Astrocyte (in vitro differentiated cells and primary cell): Measurements from ENCODE around the gene LRRIQ1. TPM values are rescaled to one million over a fixed set of nuclear protein-coding genes. Genes with fewer than 3 reads are reported as not detected.
A peak's percentile ranks its signal among the peaks of the same experiment; 100 is the strongest.

Source experiments
- DNase-seq: peaks from one replicate; pipeline ENCODE4 v3.0.0-alpha.2; 2010; ENCODE audit warnings: low read depth
- FAIRE-seq: peaks from 2 replicates; lab custom pipeline; 2011; peaks lifted over from hg19 to GRCh38; lab: Jason Lieb, UNC
- H2AFZ ChIP-seq: 2 replicates; pipeline ENCODE4 v1.6.0; 2012; ENCODE audit warnings: low read depth, low read length, inconsistent platforms
- H3K27ac ChIP-seq: 2 replicates; pipeline ENCODE4 v1.5.1; 2011; ENCODE audit warnings: low read depth, low read length, inconsistent platforms
- H3K27me3 ChIP-seq: 2 replicates; pipeline ENCODE4 v1.6.0; 2011; ENCODE audit warnings: low read length, inconsistent platforms; ENCODE audit not compliant: insufficient read depth
- H3K36me3 ChIP-seq: 2 replicates; pipeline ENCODE4 v1.5.1; 2011; ENCODE audit warnings: low read length, inconsistent platforms; ENCODE audit not compliant: insufficient read depth
- H3K4me1 ChIP-seq: 2 replicates; pipeline ENCODE4 v1.5.1; 2011; ENCODE audit warnings: low read length, inconsistent platforms; ENCODE audit not compliant: insufficient read depth
- H3K4me2 ChIP-seq: 2 replicates; pipeline ENCODE4 v1.6.0; 2012; ENCODE audit warnings: low read length, inconsistent platforms
- H3K4me3 ChIP-seq: 2 replicates; pipeline ENCODE4 v1.5.1; 2011; ENCODE audit warnings: low read depth, mild to moderate bottlenecking, low read length, inconsistent platforms; ENCODE audit not compliant: insufficient read depth
- H3K79me2 ChIP-seq: 2 replicates; pipeline ENCODE4 v1.6.0; 2012; ENCODE audit warnings: mild to moderate bottlenecking, low read length, inconsistent platforms; ENCODE audit not compliant: insufficient read depth
- H3K9ac ChIP-seq: 2 replicates; pipeline ENCODE4 v1.6.0; 2012; ENCODE audit warnings: mild to moderate bottlenecking, low read length, inconsistent platforms
- H3K9me3 ChIP-seq: 2 replicates; pipeline ENCODE4 v1.5.1; 2012; ENCODE audit warnings: low read depth, mild to moderate bottlenecking, low read length, inconsistent platforms; ENCODE audit not compliant: insufficient read depth
- H4K20me1 ChIP-seq: 2 replicates; pipeline ENCODE4 v1.6.0; 2012; ENCODE audit warnings: low read length, inconsistent platforms; ENCODE audit not compliant: insufficient read depth
- H3K27ac Mint-ChIP-seq: one replicate; pipeline ENCODE4 v1.8.0; 2021; ENCODE audit warnings: mild to moderate bottlenecking, mixed read lengths; ENCODE audit not compliant: unreplicated experiment
- H3K27me3 Mint-ChIP-seq: one replicate; pipeline ENCODE4 v1.8.0; 2021; ENCODE audit warnings: low read depth, mixed read lengths; ENCODE audit not compliant: unreplicated experiment
- H3K36me3 Mint-ChIP-seq: one replicate; pipeline ENCODE4 v1.8.0; 2021; ENCODE audit warnings: low read depth, mixed read lengths; ENCODE audit not compliant: unreplicated experiment
- H3K4me1 Mint-ChIP-seq: one replicate; pipeline ENCODE4 v1.8.0; 2021; ENCODE audit warnings: low read depth, mixed read lengths; ENCODE audit not compliant: unreplicated experiment
- H3K4me3 Mint-ChIP-seq: one replicate; pipeline ENCODE4 v1.8.0; 2021; ENCODE audit warnings: mild to moderate bottlenecking, moderate library complexity, mixed read lengths; ENCODE audit not compliant: unreplicated experiment
- H3K9me3 Mint-ChIP-seq: one replicate; pipeline ENCODE4 v1.8.0; 2021; ENCODE audit warnings: mild to moderate bottlenecking, mixed read lengths; ENCODE audit not compliant: unreplicated experiment
- EZH2 ChIP-seq: IDR thresholded peaks from 2 replicates; pipeline ENCODE4 v1.6.1; 2012; ENCODE audit warnings: mild to moderate bottlenecking, low read length, inconsistent platforms; ENCODE audit not compliant: insufficient read depth
- total RNA-seq: library from RNA; stranded (reverse); gene quantifications from 2 replicates; pipeline ENCODE4 v1.2.1, GENCODE V29; 2021
- TF ChIP-seq, protein P1 (sequence below): IDR thresholded peaks from 2 replicates; pipeline ENCODE4 v1.5.1; 2011; ENCODE audit warnings: low read depth, mild to moderate bottlenecking, inconsistent platforms, low read length, moderate library complexity; ENCODE audit not compliant: insufficient read depth

The LRRIQ1 gene
- total RNA-seq, 1 donor from 2014 or later: 1.9 TPM

DNA sequence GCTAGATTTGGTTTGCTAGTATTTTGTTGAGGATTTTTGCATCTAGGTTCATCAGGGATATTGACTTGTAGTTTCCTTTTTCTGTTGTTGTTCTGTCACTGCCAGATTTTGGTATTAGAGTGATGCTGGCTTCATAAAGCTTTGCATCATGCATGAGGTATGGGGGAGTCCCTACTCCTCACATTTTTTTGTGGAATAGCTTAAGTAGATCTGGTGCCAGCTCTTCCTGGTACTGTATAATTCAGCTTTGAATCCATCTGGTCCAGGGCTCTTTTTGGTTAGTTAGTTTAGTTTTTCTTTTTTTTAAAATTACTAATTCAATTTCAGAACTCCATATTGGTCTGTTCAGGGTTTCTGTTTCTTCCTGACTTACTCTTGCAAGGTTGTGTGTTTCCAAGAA is 59.4 kb downstream of the LRRIQ1 start:
- no peaks in the 10 kb centered on the region for H3K4me1 ChIP-seq
- Mint-ChIP-seq H3K4me1 (no peaks in the 10 kb centered on the region), H3K27ac (no peak overlapping the region), H3K9me3 (no peaks in the 10 kb centered on the region), H3K27me3 (no peaks in the 10 kb centered on the region), H3K4me3 (no peak overlapping the region), H3K36me3 (no peaks in the 10 kb centered on the region)
- H3K27me3 ChIP-seq: no peaks in the 10 kb centered on the region
- DNase-seq: no peak
- no peaks in the 10 kb centered on the region for H3K9me3 ChIP-seq
- no peak overlapping the region for H3K27ac ChIP-seq
- FAIRE-seq: no peak
- no peaks in the 10 kb centered on the region for H3K36me3 ChIP-seq
- H3K9ac ChIP-seq: no peak overlapping the region
- H3K4me2 ChIP-seq: no peak overlapping the region
- H2AFZ ChIP-seq: no peak overlapping the region
- H3K4me3 ChIP-seq: no peak overlapping the region
- H3K79me2 ChIP-seq: no peaks in the 10 kb centered on the region
- no peaks in the 10 kb centered on the region for H4K20me1 ChIP-seq
- no peak for TF ChIP-seq EZH2
- TF ChIP-seq, protein P1, sequence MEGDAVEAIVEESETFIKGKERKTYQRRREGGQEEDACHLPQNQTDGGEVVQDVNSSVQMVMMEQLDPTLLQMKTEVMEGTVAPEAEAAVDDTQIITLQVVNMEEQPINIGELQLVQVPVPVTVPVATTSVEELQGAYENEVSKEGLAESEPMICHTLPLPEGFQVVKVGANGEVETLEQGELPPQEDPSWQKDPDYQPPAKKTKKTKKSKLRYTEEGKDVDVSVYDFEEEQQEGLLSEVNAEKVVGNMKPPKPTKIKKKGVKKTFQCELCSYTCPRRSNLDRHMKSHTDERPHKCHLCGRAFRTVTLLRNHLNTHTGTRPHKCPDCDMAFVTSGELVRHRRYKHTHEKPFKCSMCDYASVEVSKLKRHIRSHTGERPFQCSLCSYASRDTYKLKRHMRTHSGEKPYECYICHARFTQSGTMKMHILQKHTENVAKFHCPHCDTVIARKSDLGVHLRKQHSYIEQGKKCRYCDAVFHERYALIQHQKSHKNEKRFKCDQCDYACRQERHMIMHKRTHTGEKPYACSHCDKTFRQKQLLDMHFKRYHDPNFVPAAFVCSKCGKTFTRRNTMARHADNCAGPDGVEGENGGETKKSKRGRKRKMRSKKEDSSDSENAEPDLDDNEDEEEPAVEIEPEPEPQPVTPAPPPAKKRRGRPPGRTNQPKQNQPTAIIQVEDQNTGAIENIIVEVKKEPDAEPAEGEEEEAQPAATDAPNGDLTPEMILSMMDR: no peak

DNA sequence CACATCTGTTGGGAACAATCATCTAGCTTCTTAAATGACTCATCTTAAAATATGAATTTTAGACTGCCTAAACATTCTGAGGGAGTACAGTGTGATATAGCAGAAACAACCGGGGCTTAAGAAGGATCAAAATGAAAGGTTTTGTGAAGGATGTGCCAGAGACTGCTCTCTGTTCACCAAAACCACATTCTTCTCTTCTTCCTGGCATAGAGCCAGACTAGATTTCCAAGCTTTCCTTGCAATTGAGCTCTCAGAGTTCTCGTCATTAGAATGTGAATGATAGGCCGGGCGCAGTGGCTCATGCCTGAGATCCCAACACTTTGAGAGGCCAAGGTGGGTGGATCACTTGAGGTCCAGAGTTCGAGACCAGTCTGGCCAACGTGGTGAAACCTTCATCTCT is 94.5 kb downstream of the LRRIQ1 start:
- no peak overlapping the region for H3K27ac ChIP-seq
- DNase-seq: peak; percentile 1
- Mint-ChIP-seq H3K9me3 (no peaks in the 10 kb centered on the region), H3K27me3 (no peaks in the 10 kb centered on the region), H3K4me3 (no peak overlapping the region), H3K36me3 (no peaks in the 10 kb centered on the region), H3K27ac (no peak overlapping the region), H3K4me1 (no peaks in the 10 kb centered on the region)
- TF ChIP-seq EZH2: no peak
- TF ChIP-seq, protein P1: no peak
- no peak overlapping the region for H3K4me2 ChIP-seq
- H3K36me3 ChIP-seq: no peaks in the 10 kb centered on the region
- no peak for FAIRE-seq
- no peak overlapping the region for H3K4me3 ChIP-seq
- no peaks in the 10 kb centered on the region for H3K27me3 ChIP-seq
- no peaks in the 10 kb centered on the region for H4K20me1 ChIP-seq
- no peak overlapping the region for H2AFZ ChIP-seq
- no peaks in the 10 kb centered on the region for H3K4me1 ChIP-seq
- H3K9me3 ChIP-seq: no peaks in the 10 kb centered on the region
- no peaks in the 10 kb centered on the region for H3K79me2 ChIP-seq
- H3K9ac ChIP-seq: no peak overlapping the region

DNA sequence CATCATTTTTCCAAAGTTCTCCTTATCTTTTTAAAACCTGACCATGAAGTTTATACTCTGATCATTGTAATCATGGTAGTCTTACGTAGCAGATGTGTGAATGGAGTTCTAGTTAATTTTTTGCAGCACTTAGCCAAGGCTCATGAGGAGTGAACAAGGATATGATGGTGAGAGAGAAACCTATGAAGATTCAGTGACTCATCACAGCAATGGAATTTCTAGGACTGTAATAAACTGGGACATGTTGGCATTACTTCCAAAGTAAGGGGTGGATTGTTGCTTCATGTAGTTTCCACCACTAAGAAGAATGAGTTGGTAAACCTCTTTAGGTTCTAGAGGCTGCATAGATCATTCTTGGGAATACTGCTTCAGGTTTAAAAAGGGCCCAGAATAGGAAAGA is 102.7 kb downstream of the LRRIQ1 start:
- no peak for DNase-seq
- no peak for FAIRE-seq

More for the DNA sequence above, 102.7 kb downstream of the LRRIQ1 start:
- Mint-ChIP-seq H3K4me3 (no peak overlapping the region), H3K36me3 (peaks cover 1% of the 10 kb centered on the region), H3K4me1 (no peaks in the 10 kb centered on the region), H3K9me3 (no peaks in the 10 kb centered on the region), H3K27ac (no peak overlapping the region), H3K27me3 (no peaks in the 10 kb centered on the region)
- TF ChIP-seq, protein P1: no peak
- no peak for TF ChIP-seq EZH2
- Histone ChIP-seq H3K27me3 (no peaks in the 10 kb centered on the region), H3K9me3 (no peaks in the 10 kb centered on the region), H3K9ac (no peak overlapping the region), H3K27ac (no peak overlapping the region), H3K36me3 (no peaks in the 10 kb centered on the region), H2AFZ (no peak overlapping the region), H3K4me1 (no peaks in the 10 kb centered on the region), H3K4me3 (no peak overlapping the region), H4K20me1 (no peaks in the 10 kb centered on the region), H3K4me2 (no peak overlapping the region), H3K79me2 (no peaks in the 10 kb centered on the region)
